GM12873 (cell line): ENCODE results near the gene ADAMTS9.

Experiments used
- CTCF ChIP-seq: IDR thresholded peaks from 2 replicates; pipeline ENCODE4 v1.5.1; 2012; ENCODE audit warnings: low read depth, mild to moderate bottlenecking, moderate library complexity, low read length, control low read depth; ENCODE audit not compliant: insufficient read depth; ENCODE audit errors: missing control alignments

ADAMTS9 gene

GRCh38 chr3:64617610-64618009 lies 70.2 kb downstream of the ADAMTS9 start:
- TF ChIP-seq CTCF = no peak

- no peak for TF ChIP-seq CTCF
These were observed 70.8 kb downstream of the ADAMTS9 start for GRCh38 chr3:64616953-64617352.

GRCh38 chr3:64612916-64613526 lies 74.8 kb downstream of the ADAMTS9 start:
- TF ChIP-seq CTCF = no peak

- no peak for TF ChIP-seq CTCF
These were observed 75.5 kb downstream of the ADAMTS9 start for GRCh38 chr3:64612082-64612860.

GRCh38 chr3:64608741-64609140 lies 79.1 kb downstream of the ADAMTS9 start:
- no peak for TF ChIP-seq CTCF

GRCh38 chr3:64607032-64607551 lies 80.7 kb downstream of the ADAMTS9 start:
- no peak for TF ChIP-seq CTCF

GRCh38 chr3:64604313-64604712 lies 83.5 kb downstream of the ADAMTS9 start:
- TF ChIP-seq CTCF = no peak
